Gastroesophageal sphincter (tissue), 4 donors: ENCODE measurements around the gene RTN4RL1. TPM values are rescaled to one million over a fixed set of nuclear protein-coding genes. Genes with fewer than 3 reads are reported as not detected.

Source experiments
- ATAC-seq: fragments of 150-250 bp; one replicate; pipeline ENCODE4 v1.9.1; 2016; ENCODE audit warnings: mild to moderate bottlenecking, moderate library complexity
- H3K27ac ChIP-seq, 4 donors: fragments of 200-600 bp; sonication (generic) in 3 of 4; 1 replicate in 3 of 4; 2 replicates in 1 of 4; pipeline ENCODE4 v1.5.1; 2016 to 2019
- H3K27me3 ChIP-seq: fragments of 200-600 bp; sonication (generic); one replicate; pipeline ENCODE4 v1.5.1; 2019
- H3K36me3 ChIP-seq, 2 donors: fragments of 200-600 bp; sonication (generic); one replicate each; pipeline ENCODE4 v1.5.1; 2019; ENCODE audit warnings: control low read depth in 1 of 2
- H3K4me1 ChIP-seq, 3 donors: fragments of 200-600 bp; sonication (generic); 1 replicate in 2 of 3; 2 replicates in 1 of 3; pipeline ENCODE4 v1.5.1; 2016 to 2019; ENCODE audit warnings: control low read depth in 2 of 3
- H3K4me3 ChIP-seq, 2 donors: fragments of 200-600 bp; sonication (generic); one replicate each; pipeline ENCODE4 v1.5.1; 2019; ENCODE audit warnings: mild to moderate bottlenecking in 1 of 2, moderate library complexity in 1 of 2
- H3K9me3 ChIP-seq, 3 donors: fragments of 200-600 bp; sonication (generic); one replicate each; pipeline ENCODE4 v1.5.1; 2017 to 2019; ENCODE audit warnings: control low read depth in 2 of 3
- CTCF ChIP-seq, 4 experiments: fragments of 200-600 bp in 2 of 4; fragments of 450-650 bp in 2 of 4; sonication (generic) in 1 of 4; IDR thresholded peaks; one replicate each; pipeline ENCODE4 v1.5.1; 2017 to 2019; ENCODE audit warnings: antibody characterized with exemption in 4 of 4, mild to moderate bottlenecking in 2 of 4, moderate library complexity in 2 of 4
- EP300 ChIP-seq: sonication (generic); formaldehyde crosslinking; IDR thresholded peaks from one replicate; pipeline ENCODE4 v1.6.1; 2017; ENCODE audit warnings: antibody characterized with exemption, mild to moderate bottlenecking
- POLR2A ChIP-seq, 2 donors: fragments of 450-650 bp; IDR thresholded peaks; one replicate each; pipeline ENCODE4 v1.6.1; 2017; ENCODE audit warnings: antibody characterized with exemption in 2 of 2, mild to moderate bottlenecking in 2 of 2, moderate library complexity in 1 of 2
- POLR2AphosphoS5 ChIP-seq: sonication (generic); formaldehyde crosslinking; IDR thresholded peaks from one replicate; pipeline ENCODE4 v1.6.1; 2017; ENCODE audit warnings: antibody characterized with exemption
- WGBS, 2 donors: methylation state at CpG; one replicate each; pipeline ENCODE4 v1.1.5; 2018; ENCODE audit warnings: low coverage in 1 of 2; 5-methylcytosine and 5-hydroxymethylcytosine counted together
- total RNA-seq, 4 donors: library from RNA; depleted of rRNA; stranded (reverse); fragments of >200 nt; gene quantifications; one replicate each; pipeline ENCODE4 v1.1.0, GENCODE V29; 2016

RTN4RL1 gene
- total RNA-seq, 4 donors from 2014 or later, result 0.58 to 0.81 (median 0.72) TPM; not detected in 1

- peak; percentile 1 for ATAC-seq
- peak overlapping the region in 1 of 2 donors; percentile 61 for H3K4me3 ChIP-seq
- peaks cover 69% of the 10 kb centered on the region for H3K27me3 ChIP-seq
- no peaks in the 10 kb centered on the region for H3K36me3 ChIP-seq
- no peak overlapping the region for H3K27ac ChIP-seq
- H3K9me3 ChIP-seq, result no peaks in the 10 kb centered on the region
- 63 to 72% methylated on average over 7 to 11 of the region's 16 CpGs for WGBS, 2 donors
- H3K4me1 ChIP-seq, result peaks cover 0 to 35% (median 23%) of the 10 kb centered on the region in 3 donors
- TF ChIP-seq POLR2A (IDR thresholded peaks at IDR 0.05) (no peak), CTCF (IDR thresholded peaks at IDR 0.05) (no peak), EP300 (no peak), POLR2AphosphoS5 (no peak)
Observed at GRCh38 chr17:2023256-2023655, 1.9 kb downstream of the RTN4RL1 start.

- no peak overlapping the region for H3K27ac ChIP-seq
- ATAC-seq, result no peak
Observed at GRCh38 chr17:2022647-2023240, 2.4 kb downstream of the RTN4RL1 start.

GRCh38 chr17:2020721-2021120, 4.4 kb downstream of the RTN4RL1 start:
- Histone ChIP-seq H3K27ac (no peak overlapping the region), H3K36me3 (no peaks in the 10 kb centered on the region), H3K9me3 (no peaks in the 10 kb centered on the region), H3K27me3 (peaks cover 58% of the 10 kb centered on the region), H3K4me3 (no peak overlapping the region), H3K4me1 (peaks cover 0 to 28% (median 21%) of the 10 kb centered on the region in 3 donors)
- TF ChIP-seq POLR2AphosphoS5, result no peak
- no peak for TF ChIP-seq POLR2A (IDR thresholded peaks at IDR 0.05)
- no peak for TF ChIP-seq EP300
- TF ChIP-seq CTCF (IDR thresholded peaks at IDR 0.05), result no peak
- WGBS, 2 donors, result 48 to 80% methylated on average over 1 to 6 of the region's 8 CpGs
- no peak for ATAC-seq

More at GRCh38 chr17:2022647-2023240, 2.4 kb downstream of the RTN4RL1 start:
- 68% methylated on average over 5 of the region's 15 CpGs; no CpG with 5 or more reads in 1 of the 2 donors for WGBS, 2 donors
- no peak overlapping the region for H3K4me3 ChIP-seq
- no peak for TF ChIP-seq CTCF (IDR thresholded peaks at IDR 0.05)
- peaks cover 69% of the 10 kb centered on the region for H3K27me3 ChIP-seq
- H3K36me3 ChIP-seq, result no peaks in the 10 kb centered on the region
- no peaks in the 10 kb centered on the region for H3K9me3 ChIP-seq
- H3K4me1 ChIP-seq, result peaks cover 0 to 35% (median 23%) of the 10 kb centered on the region in 3 donors

- H3K27ac ChIP-seq, result no peak overlapping the region
- peaks cover 56% of the 10 kb centered on the region for H3K27me3 ChIP-seq
- no peaks in the 10 kb centered on the region for H3K36me3 ChIP-seq
- H3K4me1 ChIP-seq, result peaks cover 0 to 18% (median 12%) of the 10 kb centered on the region in 3 donors
- no peak for TF ChIP-seq POLR2AphosphoS5
- no peak for TF ChIP-seq POLR2A (IDR thresholded peaks at IDR 0.05)
- no peak for TF ChIP-seq EP300
- H3K9me3 ChIP-seq, result no peaks in the 10 kb centered on the region
- no peak for ATAC-seq
- no peak overlapping the region for H3K4me3 ChIP-seq
- 60 to 90% methylated on average over 3 to 4 of the region's 8 CpGs for WGBS, 2 donors
Observed at GRCh38 chr17:2019723-2020122, 5.4 kb downstream of the RTN4RL1 start.

GRCh38 chr17:2018716-2019510, 6.2 kb downstream of the RTN4RL1 start:
- H3K4me1 ChIP-seq, result peaks cover 0 to 9% (median 4%) of the 10 kb centered on the region in 3 donors
- H3K27ac ChIP-seq, result no peak overlapping the region
- no peaks in the 10 kb centered on the region for H3K9me3 ChIP-seq
- no peaks in the 10 kb centered on the region for H3K36me3 ChIP-seq
- no peak for ATAC-seq
- no peak for TF ChIP-seq CTCF (IDR thresholded peaks at IDR 0.05)
- no peak for TF ChIP-seq EP300
- TF ChIP-seq POLR2A (IDR thresholded peaks at IDR 0.05), result no peak
- TF ChIP-seq POLR2AphosphoS5, result no peak
- peaks cover 48% of the 10 kb centered on the region for H3K27me3 ChIP-seq
- 56 to 75% methylated on average over 17 to 21 of the region's 24 CpGs for WGBS, 2 donors
- no peak overlapping the region for H3K4me3 ChIP-seq
